GM21390 (cell line): Measurements from ENCODE around the gene RPL13A.
"Not testable (repeated sequence)": the region's sequence is repeated elsewhere in the genome, so short reads cannot be mapped to it uniquely, and the experiment has no call there.

Source experiments
- ATAC-seq: cut with Tn5 transposase; IDR thresholded peaks from one replicate; pipeline ENCODE4 v1.9.1; 2021; ENCODE audit not compliant: unreplicated experiment

RPL13A gene

GRCh38 chr19:49487277-49488045 lies at the start of gene RPL13A:
Gene RPL13A (plus strand): TSS chr19:49487608. CDS start chr19:49487630, 22 bp downstream.
- peak; percentile 75 for ATAC-seq

- no peak for ATAC-seq
These were observed 49.1 kb upstream of the RPL13A start for GRCh38 chr19:49438261-49438660.

- no peak for ATAC-seq
These were observed 47.6 kb upstream of the RPL13A start for GRCh38 chr19:49439836-49440235.

GRCh38 chr19:49440439-49441209 lies 46.8 kb upstream of the RPL13A start:
- no peak for ATAC-seq

GRCh38 chr19:49441210-49441959 lies 46.0 kb upstream of the RPL13A start, which contains the start of gene SLC17A7:
Gene SLC17A7 (minus strand): TSS chr19:49441527. CDS start chr19:49441379, 148 bp downstream.
- no peak for ATAC-seq

- ATAC-seq: no peak
These were observed 45.5 kb upstream of the RPL13A start for GRCh38 chr19:49441960-49442350.

- no peak for ATAC-seq
These were observed 45.1 kb upstream of the RPL13A start for GRCh38 chr19:49442354-49442753.

GRCh38 chr19:49442771-49443365 lies 44.5 kb upstream of the RPL13A start:
- peak; percentile 15 for ATAC-seq

- peak; percentile 66 for ATAC-seq
These were observed 43.9 kb upstream of the RPL13A start for GRCh38 chr19:49443366-49444099.

GRCh38 chr19:49444100-49444700 lies 43.2 kb upstream of the RPL13A start:
- ATAC-seq: not testable (repeated sequence)

- ATAC-seq: no peak
These were observed 41.4 kb upstream of the RPL13A start for GRCh38 chr19:49445997-49446396.

GRCh38 chr19:49447485-49448431 lies 39.6 kb upstream of the RPL13A start:
- no peak for ATAC-seq

- no peak for ATAC-seq
These were observed 39.0 kb upstream of the RPL13A start for GRCh38 chr19:49448432-49448786.

GRCh38 chr19:49450405-49450804 lies 37.0 kb upstream of the RPL13A start:
- no peak for ATAC-seq

GRCh38 chr19:49451430-49452181 lies 35.8 kb upstream of the RPL13A start, which contains the start of gene PIH1D1:
Gene PIH1D1 (minus strand): TSS chr19:49451814. CDS start chr19:49451574, 240 bp downstream.
- ATAC-seq: peak; percentile 57

- ATAC-seq: peak; percentile 77
These were observed 34.2 kb upstream of the RPL13A start, which contains the start of gene ALDH16A1 for GRCh38 chr19:49453013-49453756. Gene ALDH16A1 (plus strand): TSS chr19:49453225. CDS start chr19:49453332, 107 bp downstream.

GRCh38 chr19:49453757-49454240 lies 33.6 kb upstream of the RPL13A start:
- no peak for ATAC-seq
